HepG2 (cell line): ENCODE results near the gene NOL4L. TPM values are rescaled to one million over a fixed set of nuclear protein-coding genes. Genes with fewer than 3 reads are reported as not detected.

Experiments used
- BORCS8-MEF2B ChIP-seq: sonication (generic); formaldehyde crosslinking; IDR thresholded peaks from 2 replicates; pipeline ENCODE4 v1.8.0; 2022; ENCODE audit warnings: mild to moderate bottlenecking, missing genetic modification reagents
- CHCHD3 ChIP-seq: sonication (generic); formaldehyde crosslinking; IDR thresholded peaks from 2 replicates; pipeline ENCODE4 v1.8.0; 2022; ENCODE audit warnings: mild to moderate bottlenecking, missing genetic modification reagents, moderate library complexity
- EEA1 ChIP-seq: sonication (generic); formaldehyde crosslinking; IDR thresholded peaks from 2 replicates; pipeline ENCODE4 v1.5.1; 2020; ENCODE audit warnings: mild to moderate bottlenecking, missing genetic modification reagents, borderline replicate concordance
- ESRRA ChIP-seq: sonication (generic); formaldehyde crosslinking; IDR thresholded peaks from 2 replicates; pipeline ENCODE4 v1.5.1; 2020; ENCODE audit warnings: mild to moderate bottlenecking, low read depth, missing genetic modification reagents
- FIP1L1 ChIP-seq: fragments of 200-400 bp; formaldehyde crosslinking; IDR thresholded peaks from 2 replicates; pipeline ENCODE4 v1.6.1; 2018; ENCODE audit warnings: low read depth, mild to moderate bottlenecking, low read length, moderate library complexity, borderline replicate concordance; ENCODE audit not compliant: insufficient read depth
- HDAC6 ChIP-seq: fragments of 200-600 bp; sonication (generic); IDR thresholded peaks from 2 replicates; pipeline ENCODE4 v1.7.0; 2017; ENCODE audit warnings: mild to moderate bottlenecking, antibody characterized with exemption, low read length, low read depth
- HNRNPL ChIP-seq: fragments of 200-400 bp; formaldehyde crosslinking; IDR thresholded peaks from 2 replicates; pipeline ENCODE4 v1.6.1; 2017; ENCODE audit warnings: mild to moderate bottlenecking, low read depth, low read length
- IKZF1 ChIP-seq: fragments of 450-650 bp; IDR thresholded peaks from 2 replicates; pipeline ENCODE4 v1.7.1; 2016
- JUNB ChIP-seq: sonication (generic); formaldehyde crosslinking; IDR thresholded peaks from 2 replicates; pipeline ENCODE4 v1.8.0; 2022; ENCODE audit warnings: missing genetic modification reagents, mild to moderate bottlenecking, borderline replicate concordance
- KLF11 ChIP-seq: IDR thresholded peaks from 2 replicates; pipeline ENCODE4 v1.6.1; 2016; ENCODE audit warnings: missing compliant biosample characterization
- KLF12 ChIP-seq: sonication (generic); formaldehyde crosslinking; IDR thresholded peaks from 2 replicates; pipeline ENCODE4 v1.4.0; 2020; ENCODE audit warnings: missing genetic modification reagents, borderline replicate concordance
- MTF1 ChIP-seq: sonication (generic); formaldehyde crosslinking; IDR thresholded peaks from 2 replicates; pipeline ENCODE4 v1.5.0; 2020; ENCODE audit warnings: missing genetic modification reagents
- NR2F1 ChIP-seq, 2 experiments: fragments of 450-650 bp in 1 of 2; formaldehyde crosslinking in 1 of 2; IDR thresholded peaks; 2 replicates each; pipeline versions ENCODE4 v1.5.0 to v1.6.1; 2016 to 2020; ENCODE audit warnings: mild to moderate bottlenecking in 1 of 2, missing compliant biosample characterization in 1 of 2, missing genetic modification reagents in 1 of 2, moderate library complexity in 1 of 2
- PHF5A ChIP-seq: IDR thresholded peaks from one replicate; pipeline ENCODE4 v1.6.1; 2018; ENCODE audit warnings: low read depth, missing genetic modification reagents; ENCODE audit not compliant: unreplicated experiment
- POLR2A ChIP-seq, 2 experiments: IDR thresholded peaks; 2 replicates each; pipeline ENCODE4 v1.6.1; 2011; ENCODE audit warnings: low read depth in 2 of 2, low read length in 2 of 2, mild to moderate bottlenecking in 1 of 2, moderate library complexity in 1 of 2; ENCODE audit not compliant: insufficient read depth in 1 of 2
- RARG ChIP-seq: sonication (generic); formaldehyde crosslinking; IDR thresholded peaks from 2 replicates; pipeline ENCODE4 v1.4.0; 2020; ENCODE audit warnings: low read depth, mild to moderate bottlenecking, missing genetic modification reagents
- SAFB2 ChIP-seq: sonication (generic); formaldehyde crosslinking; IDR thresholded peaks from 2 replicates; pipeline ENCODE4 v1.5.1; 2020; ENCODE audit warnings: missing genetic modification reagents, low read depth, mild to moderate bottlenecking, borderline replicate concordance
- ZNF121 ChIP-seq: sonication (generic); formaldehyde crosslinking; IDR thresholded peaks from 2 replicates; pipeline ENCODE4 v1.5.0; 2020; ENCODE audit warnings: mild to moderate bottlenecking, missing genetic modification reagents
- ZNF253 ChIP-seq: sonication (generic); formaldehyde crosslinking; IDR thresholded peaks from 2 replicates; pipeline ENCODE4 v1.8.0; 2022; ENCODE audit warnings: mild to moderate bottlenecking, missing genetic modification reagents, borderline replicate concordance
- ZNF282 ChIP-seq: fragments of 450-650 bp; IDR thresholded peaks from 2 replicates; pipeline ENCODE4 v1.6.1; 2018; ENCODE audit not compliant: partially characterized antibody
- ZNF75D ChIP-seq: sonication (generic); formaldehyde crosslinking; IDR thresholded peaks from 2 replicates; pipeline ENCODE4 v1.8.1; 2023; ENCODE audit warnings: missing genetic modification reagents, mild to moderate bottlenecking, borderline replicate concordance
- polyA plus RNA-seq, 8 experiments: library from polyadenylated mRNA; depleted of rRNA in 3 of 8; stranded (reverse) in 7 of 8; unstranded in 1 of 8; fragments of >200 nt; fragmentation: Illumina TruSeq in 4 of 8; extraction: Trizol in 4 of 8; gene quantifications; 2 replicates each; pipeline versions ENCODE4 v1.2.1 to v1.2.3, GENCODE V29; 2011 to 2016; ENCODE audit warnings: low read depth in 4 of 8, missing spikeins in 1 of 8, mixed read lengths in 1 of 8; ENCODE audit not compliant: insufficient read depth in 1 of 8
- total RNA-seq, 5 experiments: library from RNA; depleted of rRNA; stranded (reverse); fragments of >200 nt; fragmentation: Illumina TruSeq; extraction: Trizol; gene quantifications; 2 replicates each; pipeline ENCODE4 v1.2.3, GENCODE V29; 2016; ENCODE audit warnings: low read depth in 1 of 5
- TF ChIP-seq, protein P1 (sequence below): IDR thresholded peaks from 2 replicates; pipeline ENCODE4 v1.6.1; 2012; ENCODE audit warnings: low read length, improper control_type of control experiment
- TF ChIP-seq, protein P2 (sequence below): sonication (generic); formaldehyde crosslinking; IDR thresholded peaks from 2 replicates; pipeline ENCODE4 v1.8.0; 2022; ENCODE audit warnings: mild to moderate bottlenecking, missing genetic modification reagents
- TF ChIP-seq, protein P3 (sequence below): sonication (generic); formaldehyde crosslinking; IDR thresholded peaks from 2 replicates; pipeline ENCODE4 v1.5.1; 2020; ENCODE audit warnings: missing genetic modification reagents, mild to moderate bottlenecking, borderline replicate concordance

The NOL4L gene
- total and polyA plus RNA-seq, 2 of the 13 experiments (the other 11 are each of a cell fraction or from before 2014, with no cell fraction given): 16.6 to 35.4 TPM

DNA sequence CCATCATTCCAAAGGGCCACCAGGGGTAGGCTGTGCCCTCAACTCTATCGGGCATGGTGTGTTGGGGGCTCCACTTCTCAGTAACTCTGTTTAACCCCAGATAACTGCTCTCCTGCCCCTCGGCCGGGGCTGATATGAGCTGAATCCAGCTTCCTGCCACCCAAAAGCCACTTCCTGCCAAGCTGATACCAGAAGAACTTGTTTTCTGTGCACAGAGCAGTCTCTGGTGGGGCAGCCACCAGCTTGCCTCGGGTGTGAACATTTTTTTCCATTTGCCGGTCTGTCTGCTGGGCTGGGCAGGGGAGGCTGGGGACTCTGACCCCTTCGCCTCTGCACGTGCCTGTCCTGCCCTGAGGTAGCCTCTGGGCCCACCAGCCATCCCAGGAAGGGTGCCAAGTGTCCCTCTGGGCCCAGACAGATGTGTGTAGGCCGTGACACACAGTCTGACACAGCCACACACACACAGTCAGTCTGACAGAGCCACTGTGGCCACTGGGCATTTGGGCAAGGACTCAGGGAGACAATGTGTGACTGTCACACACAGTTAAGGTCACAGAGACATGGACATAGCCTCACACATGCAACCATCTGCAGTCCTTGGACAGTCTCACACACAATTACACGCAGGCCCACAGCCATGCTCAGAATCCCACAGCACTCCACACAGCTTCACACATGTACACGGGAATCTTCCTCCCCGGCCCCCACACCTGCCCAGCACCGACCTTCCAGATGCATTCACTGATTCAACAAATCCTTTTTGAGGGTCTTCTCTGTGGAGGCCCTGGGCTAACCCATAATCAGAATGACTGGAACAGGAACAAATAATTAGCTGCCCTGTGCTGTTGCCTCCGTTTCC is 45.1 kb downstream of the NOL4L start (continued):
- TF ChIP-seq ZNF75D (CRISPR knock-in tag) (no peak), PHF5A (CRISPR knock-in tag) (no peak), FIP1L1 (no peak), ZNF253 (CRISPR knock-in tag) (no peak), RARG (CRISPR knock-in tag) (0 out of 2 replicates have a peak, but pooled peaks have one; percentile 49), ZNF282 (no peak), JUNB (CRISPR knock-in tag) (no peak), IKZF1 (no peak), EEA1 (peak; percentile 63; the same call in 1 of the 2 replicates), SAFB2 (CRISPR knock-in tag) (no peak), BORCS8-MEF2B (CRISPR knock-in tag) (peak; percentile 91), HNRNPL (peak; percentile 95), CHCHD3 (peak; percentile 63; the same call in 1 of the 2 replicates), KLF12 (CRISPR knock-in tag) (no peak), KLF11 (CRISPR knock-in tag) (peak; percentile 70; the same call in 1 of the 2 replicates), POLR2A (IDR thresholded peaks at IDR 0.05; ENCODE audit: insufficient read depth in 1 of 2, low read depth in 2 of 2, low read length in 2 of 2) (no peak), ZNF121 (peak; percentile 81; the same call in 1 of the 2 replicates), NR2F1 (CRISPR knock-in tag; IDR thresholded peaks at IDR 0.05) (peak; percentile 92 to 93), MTF1 (CRISPR knock-in tag) (no peak), HDAC6 (no peak), ESRRA (peak; percentile 89)
- TF ChIP-seq, protein P1, sequence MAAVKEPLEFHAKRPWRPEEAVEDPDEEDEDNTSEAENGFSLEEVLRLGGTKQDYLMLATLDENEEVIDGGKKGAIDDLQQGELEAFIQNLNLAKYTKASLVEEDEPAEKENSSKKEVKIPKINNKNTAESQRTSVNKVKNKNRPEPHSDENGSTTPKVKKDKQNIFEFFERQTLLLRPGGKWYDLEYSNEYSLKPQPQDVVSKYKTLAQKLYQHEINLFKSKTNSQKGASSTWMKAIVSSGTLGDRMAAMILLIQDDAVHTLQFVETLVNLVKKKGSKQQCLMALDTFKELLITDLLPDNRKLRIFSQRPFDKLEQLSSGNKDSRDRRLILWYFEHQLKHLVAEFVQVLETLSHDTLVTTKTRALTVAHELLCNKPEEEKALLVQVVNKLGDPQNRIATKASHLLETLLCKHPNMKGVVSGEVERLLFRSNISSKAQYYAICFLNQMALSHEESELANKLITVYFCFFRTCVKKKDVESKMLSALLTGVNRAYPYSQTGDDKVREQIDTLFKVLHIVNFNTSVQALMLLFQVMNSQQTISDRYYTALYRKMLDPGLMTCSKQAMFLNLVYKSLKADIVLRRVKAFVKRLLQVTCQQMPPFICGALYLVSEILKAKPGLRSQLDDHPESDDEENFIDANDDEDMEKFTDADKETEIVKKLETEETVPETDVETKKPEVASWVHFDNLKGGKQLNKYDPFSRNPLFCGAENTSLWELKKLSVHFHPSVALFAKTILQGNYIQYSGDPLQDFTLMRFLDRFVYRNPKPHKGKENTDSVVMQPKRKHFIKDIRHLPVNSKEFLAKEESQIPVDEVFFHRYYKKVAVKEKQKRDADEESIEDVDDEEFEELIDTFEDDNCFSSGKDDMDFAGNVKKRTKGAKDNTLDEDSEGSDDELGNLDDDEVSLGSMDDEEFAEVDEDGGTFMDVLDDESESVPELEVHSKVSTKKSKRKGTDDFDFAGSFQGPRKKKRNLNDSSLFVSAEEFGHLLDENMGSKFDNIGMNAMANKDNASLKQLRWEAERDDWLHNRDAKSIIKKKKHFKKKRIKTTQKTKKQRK: no peak
- TF ChIP-seq, protein P2, sequence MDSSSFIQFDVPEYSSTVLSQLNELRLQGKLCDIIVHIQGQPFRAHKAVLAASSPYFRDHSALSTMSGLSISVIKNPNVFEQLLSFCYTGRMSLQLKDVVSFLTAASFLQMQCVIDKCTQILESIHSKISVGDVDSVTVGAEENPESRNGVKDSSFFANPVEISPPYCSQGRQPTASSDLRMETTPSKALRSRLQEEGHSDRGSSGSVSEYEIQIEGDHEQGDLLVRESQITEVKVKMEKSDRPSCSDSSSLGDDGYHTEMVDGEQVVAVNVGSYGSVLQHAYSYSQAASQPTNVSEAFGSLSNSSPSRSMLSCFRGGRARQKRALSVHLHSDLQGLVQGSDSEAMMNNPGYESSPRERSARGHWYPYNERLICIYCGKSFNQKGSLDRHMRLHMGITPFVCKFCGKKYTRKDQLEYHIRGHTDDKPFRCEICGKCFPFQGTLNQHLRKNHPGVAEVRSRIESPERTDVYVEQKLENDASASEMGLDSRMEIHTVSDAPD (CRISPR knock-in tag): peak; percentile 80; the same call in 1 of the 2 replicates
- TF ChIP-seq, protein P3, sequence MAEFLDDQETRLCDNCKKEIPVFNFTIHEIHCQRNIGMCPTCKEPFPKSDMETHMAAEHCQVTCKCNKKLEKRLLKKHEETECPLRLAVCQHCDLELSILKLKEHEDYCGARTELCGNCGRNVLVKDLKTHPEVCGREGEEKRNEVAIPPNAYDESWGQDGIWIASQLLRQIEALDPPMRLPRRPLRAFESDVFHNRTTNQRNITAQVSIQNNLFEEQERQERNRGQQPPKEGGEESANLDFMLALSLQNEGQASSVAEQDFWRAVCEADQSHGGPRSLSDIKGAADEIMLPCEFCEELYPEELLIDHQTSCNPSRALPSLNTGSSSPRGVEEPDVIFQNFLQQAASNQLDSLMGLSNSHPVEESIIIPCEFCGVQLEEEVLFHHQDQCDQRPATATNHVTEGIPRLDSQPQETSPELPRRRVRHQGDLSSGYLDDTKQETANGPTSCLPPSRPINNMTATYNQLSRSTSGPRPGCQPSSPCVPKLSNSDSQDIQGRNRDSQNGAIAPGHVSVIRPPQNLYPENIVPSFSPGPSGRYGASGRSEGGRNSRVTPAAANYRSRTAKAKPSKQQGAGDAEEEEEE (CRISPR knock-in tag): peak; percentile 23; the same call in 1 of the 2 replicates
